PFSK-1 (cell line): ENCODE results near the gene BMF.
A peak's percentile ranks its signal among the peaks of the same experiment; 100 is the strongest.

ENCODE experiments used
- FOXP2 ChIP-seq: optimal IDR thresholded peaks from 2 replicates; pipeline ENCODE3; 2011; ENCODE audit warnings: borderline replicate concordance, control low read depth, inconsistent platforms; ENCODE audit not compliant: insufficient read depth; ENCODE audit errors: extremely low read length, extremely low read depth
- POLR2AphosphoS5 ChIP-seq: IDR thresholded peaks from 2 replicates; pipeline ENCODE4 v1.6.1; 2012; ENCODE audit warnings: low read depth, mild to moderate bottlenecking, control low read depth, low read length, moderate library complexity
- REST ChIP-seq, 2 experiments: IDR thresholded peaks; 2 replicates each; pipeline versions ENCODE4 v1.6.1 to v1.8.0; 2011 to 2012; ENCODE audit warnings: low read depth in 2 of 2, low read length in 2 of 2, control low read depth in 1 of 2, inconsistent platforms in 1 of 2, mild to moderate bottlenecking in 1 of 2, moderate library complexity in 1 of 2; ENCODE audit not compliant: insufficient read depth in 1 of 2
- SIN3A ChIP-seq: IDR thresholded peaks from 2 replicates; pipeline ENCODE4 v1.6.1; 2012; ENCODE audit warnings: mild to moderate bottlenecking, low read length, moderate library complexity, borderline replicate concordance; ENCODE audit not compliant: insufficient read depth
- TAF1 ChIP-seq: IDR thresholded peaks from 2 replicates; pipeline ENCODE4 v1.6.1; 2012; ENCODE audit warnings: low read length, control low read depth, borderline replicate concordance; ENCODE audit not compliant: insufficient read depth

The BMF gene

GRCh38 chr15:40070166-40070557 is 38.5 kb downstream of the BMF start:
- TF ChIP-seq REST (IDR thresholded peaks at IDR 0.05; ENCODE audit: insufficient read depth in 1 of 2, low read depth in 2 of 2, low read length in 2 of 2) (no peak), TAF1 (no peak), SIN3A (no peak), POLR2AphosphoS5 (no peak), FOXP2 (no peak)

DNA sequence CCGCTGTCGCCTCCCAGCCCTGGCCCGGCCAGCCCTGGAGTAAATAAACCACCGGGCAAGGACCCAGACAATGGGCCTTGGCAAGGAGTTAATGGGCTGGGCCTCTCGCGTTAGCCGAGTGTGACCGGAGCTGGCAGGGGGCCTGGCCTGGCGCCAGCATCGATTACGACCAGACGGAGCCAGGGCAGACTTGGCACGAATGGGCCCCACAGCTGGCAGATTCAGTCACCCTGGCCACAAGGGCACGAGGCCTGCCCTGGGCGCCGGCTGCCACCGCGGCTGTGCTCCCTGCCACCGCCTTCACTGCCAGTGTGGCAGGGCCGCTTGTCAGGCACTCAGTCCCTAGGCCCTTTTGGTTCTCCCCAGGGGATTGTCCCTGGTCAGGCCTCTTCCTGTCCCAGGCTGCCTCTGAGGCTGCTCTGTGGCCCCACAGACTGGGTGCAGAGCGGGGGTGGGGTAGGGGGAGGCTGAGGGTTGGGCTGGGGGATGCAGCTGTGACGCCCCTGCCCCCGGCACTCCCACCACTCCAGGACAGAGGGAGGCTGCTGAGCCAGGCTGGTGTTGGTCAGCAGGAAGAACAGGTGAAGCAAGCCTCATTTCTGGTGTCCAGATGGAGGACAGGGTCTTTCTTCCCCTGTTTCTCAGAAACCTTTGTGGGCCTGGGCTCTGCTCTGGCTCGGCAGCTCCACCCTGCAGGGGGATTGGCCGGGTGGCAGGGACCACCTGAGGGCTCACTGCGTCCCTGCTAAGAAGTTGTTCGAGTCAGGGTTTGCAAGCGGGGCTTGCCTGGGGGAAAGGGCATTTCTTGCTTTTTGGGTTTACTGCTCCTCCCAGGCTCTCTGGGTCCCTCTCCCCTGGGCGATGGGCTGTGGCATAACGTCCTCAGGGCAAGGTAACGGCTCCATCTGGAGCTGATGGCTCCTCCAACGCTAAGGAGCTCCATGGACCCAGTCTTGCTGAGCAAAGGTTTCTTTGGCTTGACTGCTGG is 39.2 kb downstream of the BMF start:
- TF ChIP-seq FOXP2 (peak; percentile 64), SIN3A (no peak)

DNA sequence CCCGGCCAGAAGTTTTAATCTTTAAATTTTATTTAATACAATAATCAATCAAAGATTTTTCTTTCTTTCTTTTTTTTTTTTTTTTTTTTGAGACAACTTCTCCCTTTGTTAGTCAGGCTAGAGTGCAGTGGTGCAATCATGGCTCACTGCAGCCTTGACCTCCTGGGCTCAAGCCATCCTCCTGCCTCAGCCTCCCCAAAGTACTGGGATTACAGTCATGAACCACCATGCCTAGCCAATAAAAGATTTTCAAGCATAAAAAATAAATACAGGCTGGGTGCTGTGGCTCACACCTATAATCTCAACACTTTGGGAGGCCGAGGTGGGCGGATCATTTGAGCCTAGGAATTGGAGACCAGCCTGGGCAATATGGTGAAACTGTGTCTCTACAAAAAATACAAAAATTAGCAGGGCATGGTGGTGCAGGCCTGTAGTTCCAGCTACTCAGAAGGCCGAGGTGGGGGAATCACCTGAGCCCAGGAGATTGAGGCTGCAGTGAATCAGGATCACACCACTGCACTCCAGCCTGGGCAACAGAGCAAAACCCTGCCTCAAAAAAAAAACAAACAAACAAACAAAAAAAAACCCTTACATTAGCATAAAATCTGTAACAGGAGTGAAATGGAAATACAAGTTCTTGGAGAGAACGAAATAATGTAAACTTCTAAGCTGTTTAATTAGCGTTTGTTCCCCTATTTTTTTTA is 40.6 kb downstream of the BMF start:
- TF ChIP-seq POLR2AphosphoS5 (no peak), REST (IDR thresholded peaks at IDR 0.05; ENCODE audit: insufficient read depth in 1 of 2, low read depth in 2 of 2, low read length in 2 of 2) (no peak), TAF1 (no peak), FOXP2 (no peak), SIN3A (no peak)

- TF ChIP-seq FOXP2 = no peak
- no peak for TF ChIP-seq TAF1
- no peak for TF ChIP-seq SIN3A
- no peak for TF ChIP-seq POLR2AphosphoS5
- no peak for TF ChIP-seq REST (IDR thresholded peaks at IDR 0.05; ENCODE audit: insufficient read depth in 1 of 2, low read depth in 2 of 2, low read length in 2 of 2)
Measured at GRCh38 chr15:40066589-40066988, 42.1 kb downstream of the BMF start.

DNA sequence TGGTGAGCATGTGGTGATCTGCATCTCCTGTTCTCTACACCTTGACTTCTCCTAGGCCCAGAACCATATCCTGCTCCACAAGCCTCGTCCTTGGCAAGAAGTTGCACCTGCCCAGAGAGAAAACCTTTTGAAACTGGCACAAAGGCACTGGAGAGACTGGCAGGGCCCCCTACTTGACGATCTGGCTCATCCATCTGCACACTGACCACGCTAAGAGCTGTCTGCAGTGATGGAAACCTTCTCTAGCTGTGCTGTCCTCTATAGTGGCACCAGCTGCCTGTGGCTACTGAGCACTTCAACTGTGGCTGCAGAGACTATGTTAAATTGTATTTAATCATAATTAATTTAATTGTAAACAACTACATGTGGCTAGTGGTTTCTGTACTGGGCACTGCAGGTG is 43.5 kb downstream of the BMF start:
- no peak for TF ChIP-seq POLR2AphosphoS5
- no peak for TF ChIP-seq TAF1
- no peak for TF ChIP-seq REST (IDR thresholded peaks at IDR 0.05; ENCODE audit: insufficient read depth in 1 of 2, low read depth in 2 of 2, low read length in 2 of 2)
- no peak for TF ChIP-seq SIN3A
- no peak for TF ChIP-seq FOXP2
